Renal cortical epithelial cell (primary cell): ENCODE data around the gene SPACA9. TPM values are rescaled to one million over a fixed set of nuclear protein-coding genes. Genes with fewer than 3 reads are reported as not detected.

Source experiments
- DNase-seq: peaks from one replicate; pipeline ENCODE4 v3.0.0-alpha.2; 2011; ENCODE audit warnings: low read depth
- total RNA-seq: library from RNA; depleted of rRNA; stranded (reverse); fragments of >200 nt; gene quantifications from 2 replicates; pipeline ENCODE4 v1.2.3, GENCODE V29; 2014

The SPACA9 gene
- total RNA-seq, 1 donor from 2014 or later, result 6.5 TPM

DNA sequence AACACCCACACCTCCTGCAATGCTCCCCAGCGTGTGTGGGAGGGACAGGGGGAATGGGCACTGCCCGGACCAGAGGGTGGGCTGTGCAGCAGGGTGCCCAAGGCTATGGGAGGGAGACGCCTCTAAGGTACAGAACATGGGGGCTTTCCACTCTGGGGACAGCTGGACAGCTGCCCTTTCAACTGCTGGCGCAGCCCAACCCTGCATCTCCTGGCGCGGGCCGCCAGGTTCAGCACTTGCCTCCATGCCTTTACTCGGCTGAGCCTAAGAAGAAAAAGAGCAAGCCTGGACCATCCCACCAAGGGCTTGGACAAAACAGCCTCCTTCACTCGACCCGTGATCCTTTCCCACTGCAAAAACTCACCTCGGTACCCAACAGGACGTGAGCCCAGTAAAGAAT lies 15.6 kb upstream of the SPACA9 start:
- no peak for DNase-seq

DNA sequence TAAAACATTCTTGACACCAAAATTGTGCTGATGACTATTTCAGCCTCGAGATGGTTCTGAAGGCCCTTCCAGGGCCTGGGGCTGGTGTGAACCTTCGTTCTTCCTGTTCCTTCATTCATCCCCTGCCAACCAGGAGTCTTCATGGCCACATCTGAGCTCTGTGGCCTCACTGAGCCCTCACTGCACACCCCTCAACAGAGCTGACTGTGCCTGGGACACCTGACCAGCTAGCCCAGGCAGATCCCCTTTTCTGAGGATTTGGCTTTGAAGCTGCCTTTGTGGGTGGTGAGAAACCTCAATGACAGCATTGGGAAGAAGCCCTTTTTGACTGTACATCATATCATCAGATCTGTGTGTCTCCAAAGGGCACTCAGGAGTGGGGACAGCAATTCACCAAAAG lies 14.4 kb upstream of the SPACA9 start:
- no peak for DNase-seq

DNA sequence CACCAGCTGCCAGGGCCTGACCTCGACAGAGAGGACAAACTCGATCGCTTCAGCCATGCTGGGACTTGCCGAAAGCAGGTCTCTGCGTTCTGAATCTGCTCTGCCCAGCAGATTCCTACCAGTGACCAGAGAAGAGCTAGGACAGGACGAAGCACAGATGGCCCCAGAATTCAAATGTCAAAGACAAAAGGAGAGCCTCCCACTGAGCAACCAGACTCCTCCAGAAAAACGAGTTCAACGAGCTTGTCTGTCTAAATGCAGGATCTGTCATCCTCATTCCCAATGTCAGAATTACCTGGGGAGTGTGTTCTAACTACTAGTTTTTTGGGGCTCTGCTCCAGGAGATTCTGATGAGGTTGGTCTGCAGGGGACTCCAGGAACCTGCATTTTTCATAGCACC lies 14.0 kb upstream of the SPACA9 start:
- DNase-seq, result no peak

DNA sequence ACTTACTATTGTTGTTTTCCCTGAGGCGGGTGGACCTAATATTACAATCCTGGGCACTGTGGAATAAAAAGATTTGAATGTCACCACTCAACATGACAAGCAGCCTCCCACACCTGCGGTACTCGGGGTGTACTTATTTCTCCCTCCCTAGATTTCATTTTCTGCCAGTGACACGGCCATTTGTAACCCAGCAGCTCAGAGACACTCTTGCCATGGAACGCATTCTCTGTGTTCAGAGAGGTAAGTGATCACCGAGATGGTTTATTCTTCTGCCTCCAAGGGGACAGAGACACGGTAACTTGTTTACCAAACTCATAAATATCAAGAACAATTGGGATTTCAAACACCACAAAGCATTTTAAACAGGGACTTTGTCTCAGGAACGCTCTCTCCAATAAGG lies 11.8 kb upstream of the SPACA9 start:
- DNase-seq, result no peak

DNA sequence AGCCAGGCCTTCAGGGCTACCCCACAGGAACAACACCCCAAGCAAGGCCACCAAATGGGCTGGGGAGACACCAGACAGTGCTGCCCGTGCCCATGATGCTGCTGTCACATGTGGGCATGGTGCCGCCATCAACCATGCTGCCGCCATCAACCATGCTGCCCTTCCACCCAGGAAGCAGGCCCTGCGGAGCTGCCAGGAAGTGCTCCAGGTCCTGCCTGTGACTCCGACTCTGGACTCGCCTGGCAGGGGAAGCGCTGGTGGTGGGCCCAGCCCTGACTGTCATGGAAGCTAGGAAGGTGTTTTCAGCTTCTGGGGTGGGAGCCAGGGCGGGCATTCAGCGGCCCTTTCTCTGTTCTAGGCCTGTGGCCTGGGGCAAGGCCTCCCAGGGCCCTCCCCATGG lies 9.4 kb upstream of the SPACA9 start:
- no peak for DNase-seq

DNA sequence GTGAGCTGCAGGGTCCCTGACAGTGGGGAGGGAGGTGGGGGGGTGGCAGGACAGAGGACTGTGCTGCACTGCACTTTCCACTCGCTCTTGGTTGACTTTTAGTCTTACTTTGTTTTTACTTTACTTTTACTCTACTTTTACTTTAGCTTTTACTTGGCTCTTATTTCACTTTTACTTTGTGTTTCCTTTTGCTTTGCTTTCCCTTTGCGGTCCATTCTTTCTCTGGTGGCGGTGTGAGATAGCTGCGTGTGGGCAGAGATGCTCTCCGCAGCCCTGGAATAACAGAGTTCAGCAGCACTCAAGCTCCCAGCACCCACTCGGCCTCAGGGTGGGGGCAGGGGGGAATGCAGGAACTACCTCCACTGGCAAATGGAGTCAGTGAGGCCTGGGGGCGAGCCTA lies 5.3 kb upstream of the SPACA9 start:
- no peak for DNase-seq

DNA sequence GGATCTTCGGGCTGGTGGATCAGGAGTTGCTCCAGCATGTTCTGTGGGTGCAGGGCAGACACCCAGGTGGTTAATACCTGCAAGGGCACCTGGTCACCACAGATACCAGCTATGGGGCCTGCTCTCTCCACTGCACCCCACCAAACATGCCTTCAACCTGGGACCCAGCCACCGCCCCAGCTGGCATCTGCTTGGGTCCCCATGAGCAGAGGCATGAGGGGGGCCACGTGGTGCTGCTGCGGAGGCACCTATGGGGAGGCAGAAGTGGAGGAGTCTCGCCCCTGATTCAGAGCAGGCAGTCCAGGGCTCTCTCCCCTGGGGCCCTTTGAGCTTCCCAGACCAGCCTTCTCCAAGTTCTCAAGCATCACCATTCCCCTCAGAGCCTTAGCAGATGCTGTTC lies 3.5 kb upstream of the SPACA9 start:
- DNase-seq, result no peak

- no peak for DNase-seq
Observed at GRCh38 chr9:132876849-132877248, 1.8 kb upstream of the SPACA9 start.

DNA sequence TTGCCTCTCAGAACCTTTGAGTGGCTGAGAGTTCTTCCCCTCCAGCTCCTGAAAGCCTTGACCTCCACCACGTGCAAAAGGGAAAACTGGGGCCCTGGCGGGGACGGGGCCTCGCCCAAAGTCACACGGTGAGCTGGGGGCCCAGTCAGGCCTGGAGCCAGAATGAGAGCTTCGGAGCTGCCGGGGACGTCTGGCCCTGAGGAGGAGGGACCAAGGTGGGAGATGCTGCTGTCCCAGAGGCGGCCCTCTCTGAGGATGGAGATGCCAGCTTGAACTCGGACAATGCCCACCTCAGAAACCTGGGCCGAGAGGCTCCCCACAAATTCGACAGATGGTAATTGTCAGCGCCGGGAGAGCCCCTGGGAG lies 1.3 kb upstream of the SPACA9 start:
- DNase-seq, result no peak

GRCh38 chr9:132877824-132878694 lies 639 bp upstream of the SPACA9 start, which contains the start of gene AK8:
TSS of gene AK8 (minus strand) at chr9:132878284. CDS start at chr9:132878255, 29 bp downstream.
- DNase-seq, result peak; percentile 13

GRCh38 chr9:132879457-132880323 lies 992 bp downstream of the SPACA9 start:
- DNase-seq, result peak; percentile 25

DNA sequence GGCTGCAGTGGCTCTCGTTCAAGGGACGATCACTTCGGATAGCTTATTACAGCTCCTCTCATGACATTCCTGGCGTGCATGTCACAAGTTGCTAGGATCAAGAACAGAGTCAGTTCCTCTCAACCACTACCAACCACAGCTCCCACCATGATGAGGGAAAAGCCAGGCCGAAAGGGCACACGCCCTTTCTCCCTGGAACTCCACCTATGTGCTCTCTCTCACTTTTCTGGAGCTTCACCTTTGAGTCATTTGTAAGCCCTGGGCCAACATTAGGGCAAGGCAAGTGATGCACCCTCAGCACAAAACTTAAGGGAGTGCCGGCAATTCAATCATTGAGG lies 1.6 kb downstream of the SPACA9 start:
- DNase-seq, result peak; percentile 19

DNA sequence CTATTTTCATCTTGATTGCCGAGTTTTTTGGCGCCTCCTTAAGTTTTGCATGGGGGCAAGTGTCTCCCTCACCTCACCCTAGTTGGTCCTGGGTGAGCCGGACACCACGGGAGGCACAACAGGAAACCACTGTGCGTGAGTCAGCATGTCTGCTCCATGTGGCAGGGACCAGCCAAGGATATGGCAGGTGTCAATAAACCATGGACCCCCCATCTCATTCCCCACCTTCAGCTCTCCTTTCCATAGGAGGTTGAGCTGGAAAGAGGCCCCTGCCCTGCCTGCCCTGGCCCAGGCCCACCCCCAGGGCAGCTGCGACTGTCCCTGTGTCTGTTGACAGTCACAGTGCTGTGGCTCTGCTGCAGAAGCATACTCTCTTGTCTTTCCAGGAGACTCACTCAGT lies 3.1 kb downstream of the SPACA9 start:
- no peak for DNase-seq

DNA sequence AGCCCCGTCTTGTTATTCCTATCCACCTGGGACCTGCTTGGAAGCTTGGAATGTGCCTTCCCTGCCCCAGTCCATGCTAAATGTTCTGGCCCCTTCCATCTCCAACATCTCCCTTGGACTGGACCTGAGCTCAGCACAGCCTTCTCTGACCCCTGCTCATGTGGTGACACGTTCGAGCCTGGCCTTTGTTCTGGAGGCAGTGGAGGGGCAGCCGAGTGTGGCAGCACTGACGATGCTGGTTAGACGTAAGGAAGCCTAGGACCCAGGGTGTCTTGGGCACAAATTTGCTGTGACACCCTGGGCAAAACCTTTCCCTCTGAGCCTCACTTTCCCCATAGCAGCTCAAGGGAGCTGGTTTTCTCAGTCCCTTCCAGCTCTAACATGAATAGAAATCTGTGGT lies 3.9 kb downstream of the SPACA9 start:
- no peak for DNase-seq

- DNase-seq, result no peak
Observed at GRCh38 chr9:132883349-132884294, 4.9 kb downstream of the SPACA9 start.

- DNase-seq, result no peak
Observed at GRCh38 chr9:132885720-132886333, 7.1 kb downstream of the SPACA9 start.

DNA sequence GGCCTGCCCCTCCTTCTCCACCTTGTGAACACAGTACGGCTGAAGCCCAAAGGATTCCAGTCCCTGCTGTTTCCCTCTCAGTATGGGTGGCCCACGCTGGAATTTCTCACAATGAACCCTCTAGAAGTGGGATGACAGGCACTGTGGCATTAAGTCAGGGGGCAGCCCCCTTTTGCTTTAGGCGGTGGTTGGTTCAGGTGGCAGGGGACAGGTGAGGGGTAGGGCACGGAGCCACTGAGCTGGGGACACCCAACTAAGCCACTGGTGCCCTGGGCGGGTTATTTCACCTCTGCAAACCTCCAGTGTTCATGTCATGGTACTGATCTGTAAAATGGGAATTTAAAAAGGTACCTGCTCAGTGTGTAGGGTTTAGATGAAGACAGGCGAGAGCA lies 7.6 kb downstream of the SPACA9 start:
- DNase-seq, result no peak

GRCh38 chr9:132887181-132888120 lies 8.8 kb downstream of the SPACA9 start:
- no peak for DNase-seq

GRCh38 chr9:132888151-132888550 lies 9.5 kb downstream of the SPACA9 start:
- no peak for DNase-seq

DNA sequence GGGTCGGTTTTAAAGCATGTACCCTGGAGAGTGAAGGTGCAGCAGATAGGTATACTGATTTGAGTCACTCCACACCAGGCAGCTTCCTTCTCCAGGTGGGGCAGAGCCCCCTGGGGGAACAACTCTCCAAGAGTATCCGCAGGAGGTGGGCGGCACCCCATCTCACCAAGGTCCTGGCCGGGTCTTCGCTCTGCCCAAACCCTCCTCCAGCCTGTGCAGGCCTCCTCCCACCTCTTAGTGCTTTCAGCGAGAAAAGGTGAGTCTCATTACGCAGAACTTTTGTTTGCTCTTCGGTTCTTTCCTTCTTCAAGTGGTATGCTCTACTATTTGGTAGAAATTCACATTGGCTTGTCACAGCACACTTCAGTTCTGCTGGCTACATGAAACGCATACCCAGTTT lies 13.7 kb downstream of the SPACA9 start:
- DNase-seq, result no peak
